LNCAP (cell line): ENCODE data around the gene GAPDH.

Experiments
- CTCF ChIP-seq: fragments of 450-650 bp; IDR thresholded peaks from 2 replicates; pipeline ENCODE4 v1.5.1; 2017; ENCODE audit warnings: mild to moderate bottlenecking

Gene GAPDH

GRCh38 chr12:6533923-6534694 lies at the start of gene GAPDH:
Gene GAPDH (plus strand): TSS chr12:6534517. CDS start chr12:6534833, 316 bp downstream.
- TF ChIP-seq CTCF: no peak

DNA sequence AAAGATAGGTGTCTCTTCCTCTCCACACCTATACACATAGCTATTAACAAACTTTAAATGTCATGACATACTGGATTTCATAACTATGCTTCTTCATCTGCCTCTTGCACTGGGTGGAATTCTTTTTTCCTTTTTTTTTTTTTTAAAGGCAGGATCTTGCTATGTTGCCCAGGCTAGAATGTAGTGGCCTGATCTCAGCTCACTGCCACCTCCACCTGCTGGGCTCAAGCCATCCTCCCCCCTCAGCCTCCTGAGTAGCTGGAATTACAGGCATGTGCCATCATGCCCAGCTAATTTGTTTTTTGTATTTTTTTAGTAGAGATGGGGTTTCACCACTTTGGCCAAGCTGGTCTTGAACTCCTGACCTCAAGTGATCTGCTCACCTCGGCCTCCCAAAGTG lies 46.1 kb upstream of the GAPDH start:
- no peak for TF ChIP-seq CTCF

GRCh38 chr12:6489449-6489848 lies 44.9 kb upstream of the GAPDH start:
- TF ChIP-seq CTCF: no peak

- no peak for TF ChIP-seq CTCF
These were observed 41.4 kb upstream of the GAPDH start, which contains the start of gene MRPL51 for GRCh38 chr12:6492838-6493496. Gene MRPL51 (minus strand): TSS chr12:6493262. CDS start chr12:6493136, 126 bp downstream.

DNA sequence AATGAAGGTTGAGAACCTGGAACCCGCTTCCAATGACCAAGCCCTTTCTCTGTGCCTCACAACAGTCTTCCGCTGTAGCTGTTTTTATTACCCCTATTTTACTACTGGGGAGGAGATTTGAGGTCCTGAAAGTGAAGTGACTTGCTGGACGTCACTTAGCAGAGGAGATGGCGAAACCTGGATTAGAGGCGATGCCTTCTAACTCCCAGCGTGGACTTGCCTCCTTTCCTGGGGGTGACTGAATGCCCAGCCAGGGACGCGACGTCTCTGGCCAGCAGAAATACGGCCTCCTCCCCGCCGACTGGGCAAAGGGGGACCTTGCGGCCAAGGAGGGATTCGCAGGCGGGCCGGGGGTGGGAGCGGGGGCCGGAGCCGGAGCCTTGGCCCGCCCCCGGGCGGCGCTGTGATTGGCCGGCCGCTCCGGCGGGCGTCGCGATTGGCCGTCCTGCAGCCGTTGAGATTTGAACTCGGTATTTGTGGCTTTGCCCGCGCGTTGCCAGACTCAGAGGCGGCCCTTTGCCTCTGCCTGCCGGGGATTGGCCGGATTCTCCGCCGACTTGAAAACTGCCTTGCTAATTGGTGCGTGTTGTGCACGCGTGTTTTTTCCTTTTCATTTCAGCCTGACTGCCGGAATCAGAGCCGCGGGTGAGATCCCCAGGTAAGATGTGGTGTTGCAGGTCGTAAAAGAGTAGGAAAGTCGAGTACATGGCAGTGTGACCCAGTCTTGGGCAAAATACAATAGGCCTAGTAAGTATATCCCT lies 40.6 kb upstream of the GAPDH start, which contains the start of gene NCAPD2:
TSS of gene NCAPD2 (plus strand) at position 606 of the 761 bp plus-strand sequence. CDS start 997 bp downstream, outside the sequence.
- TF ChIP-seq CTCF: no peak

DNA sequence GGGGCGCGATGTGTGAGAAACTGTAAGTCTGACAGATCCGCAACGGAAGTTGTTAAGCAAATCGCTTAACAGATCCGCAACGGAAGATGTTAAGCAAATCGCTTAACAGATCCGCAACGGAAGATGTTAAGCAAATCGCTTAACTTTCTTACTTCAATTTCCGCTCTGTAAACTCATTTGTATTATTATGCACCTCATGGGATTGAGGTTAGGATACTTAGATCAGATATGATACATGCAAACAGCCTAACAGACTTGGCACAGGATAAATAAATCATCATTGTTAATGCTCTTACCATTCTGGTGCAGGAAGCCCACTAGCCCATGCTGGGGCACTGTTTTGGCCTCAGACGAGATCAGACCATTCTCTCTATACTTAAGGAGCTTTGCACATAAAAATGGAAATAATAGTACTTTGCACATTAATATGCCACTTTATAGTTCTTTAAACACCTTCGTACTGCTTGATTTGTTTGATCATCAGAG lies 40.0 kb upstream of the GAPDH start:
- no peak for TF ChIP-seq CTCF

DNA sequence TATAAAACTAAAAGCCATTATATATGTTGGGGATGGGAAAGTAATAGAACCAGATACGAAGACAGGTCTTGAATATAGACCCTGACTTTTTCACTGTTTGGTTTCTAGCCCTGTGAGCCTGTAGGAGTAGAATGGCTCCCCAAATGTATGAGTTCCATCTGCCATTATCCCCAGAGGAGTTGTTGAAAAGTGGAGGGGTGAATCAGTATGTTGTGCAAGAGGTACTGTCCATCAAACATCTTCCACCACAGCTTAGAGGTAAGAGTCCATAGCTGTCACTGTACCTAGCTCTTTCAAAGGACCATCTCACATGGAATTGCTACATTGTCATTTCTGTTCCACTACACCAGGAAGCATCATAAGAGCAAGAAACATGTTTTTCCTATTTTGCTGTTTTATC lies 39.3 kb upstream of the GAPDH start:
- no peak for TF ChIP-seq CTCF
